K562 (cell line): ENCODE results near the gene ZNF577. TPM values are rescaled to one million over a fixed set of nuclear protein-coding genes. Genes with fewer than 3 reads are reported as not detected.

ENCODE experiments used
- BDP1 ChIP-seq: IDR thresholded peaks from 3 replicates; pipeline ENCODE4 v1.6.1; 2011; ENCODE audit not compliant: insufficient read length, insufficient read depth
- C11orf30 ChIP-seq: fragments of 450-650 bp; IDR thresholded peaks from 2 replicates; pipeline ENCODE4 v1.6.1; 2016; ENCODE audit warnings: low read depth, mild to moderate bottlenecking
- CCAR2 ChIP-seq: fragments of 200-400 bp; formaldehyde crosslinking; IDR thresholded peaks from 2 replicates; pipeline ENCODE4 v1.6.1; 2017; ENCODE audit warnings: mild to moderate bottlenecking, low read depth, low read length
- CEBPB ChIP-seq: fragments of 450-650 bp; IDR thresholded peaks from 2 replicates; pipeline ENCODE4 v1.6.1; 2016; ENCODE audit warnings: missing genetic modification characterization, missing compliant biosample characterization
- DIDO1 ChIP-seq: fragments of 450-650 bp; IDR thresholded peaks from 2 replicates; pipeline ENCODE4 v1.6.1; 2016; ENCODE audit warnings: low read depth, missing biosample characterization, missing genetic modification characterization
- ELF4 ChIP-seq: fragments of 450-650 bp; formaldehyde crosslinking; IDR thresholded peaks from 2 replicates; pipeline ENCODE4 v1.4.0; 2022; ENCODE audit warnings: missing genetic modification characterization
- HDAC3 ChIP-seq: fragments of 450-650 bp; IDR thresholded peaks from 2 replicates; pipeline ENCODE4 v1.6.1; 2018; ENCODE audit warnings: borderline replicate concordance, mild to moderate bottlenecking, moderate library complexity; ENCODE audit not compliant: partially characterized antibody
- HNRNPH1 ChIP-seq: fragments of 200-400 bp; formaldehyde crosslinking; optimal IDR thresholded peaks from 2 replicates; pipeline ENCODE3; 2017; ENCODE audit warnings: low read depth, mild to moderate bottlenecking, low read length, moderate library complexity
- MXI1 ChIP-seq: IDR thresholded peaks from 2 replicates; pipeline ENCODE4 v1.6.1; 2011; ENCODE audit warnings: low read depth, mild to moderate bottlenecking, improper control_type of control experiment, low read length
- NELFE ChIP-seq: IDR thresholded peaks from 2 replicates; pipeline ENCODE4 v1.6.1; 2011; ENCODE audit warnings: mild to moderate bottlenecking; ENCODE audit not compliant: insufficient read depth, insufficient read length
- NFIC ChIP-seq: fragments of 450-650 bp; IDR thresholded peaks from 2 replicates; pipeline ENCODE4 v1.6.1; 2017; ENCODE audit warnings: mild to moderate bottlenecking, inconsistent platforms
- STAT5B ChIP-seq: fragments of 250-450 bp; sonication (Bioruptor Pico); IDR thresholded peaks from 2 replicates; pipeline ENCODE4 v1.8.0; 2021; ENCODE audit warnings: mild to moderate bottlenecking, inconsistent platforms
- TARDBP ChIP-seq: fragments of 450-650 bp; IDR thresholded peaks from 2 replicates; pipeline ENCODE4 v1.6.1; 2016
- TBP ChIP-seq: optimal IDR thresholded peaks from 2 replicates; pipeline ENCODE3; 2011; ENCODE audit warnings: low read depth, low read length, improper control_type of control experiment
- ZKSCAN1 ChIP-seq: fragments of 150-350 bp; IDR thresholded peaks from 2 replicates; pipeline ENCODE4 v1.6.1; 2016; ENCODE audit warnings: low read depth, low read length
- ZNF140 ChIP-seq: fragments of 250-450 bp; sonication (Bioruptor Pico); IDR thresholded peaks from 2 replicates; pipeline ENCODE4 v1.8.0; 2021; ENCODE audit warnings: moderate library complexity, mild to moderate bottlenecking, inconsistent platforms
- ZNF324 ChIP-seq: fragments of 250-450 bp; sonication (Bioruptor Pico); IDR thresholded peaks from 2 replicates; pipeline ENCODE4 v1.4.0; 2020; ENCODE audit warnings: mild to moderate bottlenecking
- polyA plus RNA-seq, 8 experiments: library from polyadenylated mRNA; depleted of rRNA in 4 of 8; stranded (reverse) in 5 of 8; unstranded in 3 of 8; fragments of >200 nt; fragmentation: Nextera tagmentation in 2 of 8; fragmentation: Illumina TruSeq in 1 of 8; extraction: Ambion mirVana in 2 of 8; extraction: Trizol in 1 of 8; gene quantifications; 2 replicates each; pipeline versions ENCODE4 v1.2.1 to v1.2.3, GENCODE V29; 2011 to 2014; ENCODE audit warnings: inconsistent platforms in 1 of 8, missing spikeins in 1 of 8
- total RNA-seq, 7 experiments: library from RNA; depleted of rRNA in 6 of 7; stranded (reverse); fragments of >200 nt in 6 of 7; fragmentation: Illumina TruSeq in 2 of 7; extraction: Trizol in 2 of 7; gene quantifications; 2 replicates each; pipeline versions ENCODE4 v1.2.1 to v1.2.3, GENCODE V29; 2011 to 2021; ENCODE audit warnings: low replicate concordance in 1 of 7
- TF ChIP-seq, protein P1 (sequence below): fragments of 450-650 bp; formaldehyde crosslinking; conservative IDR thresholded peaks from 2 replicates; pipeline ENCODE4 v1.4.0; 2022; ENCODE audit warnings: mild to moderate bottlenecking, missing genetic modification characterization
- TF ChIP-seq, protein P2 (sequence below): fragments of 450-650 bp; IDR thresholded peaks from 2 replicates; pipeline ENCODE4 v1.6.1; 2016; ENCODE audit warnings: antibody characterized with exemption
- TF ChIP-seq, protein P3 (sequence below): sonication (generic); formaldehyde crosslinking; IDR thresholded peaks from 2 replicates; pipeline ENCODE4 v1.8.0; 2022; ENCODE audit warnings: mild to moderate bottlenecking, missing genetic modification reagents
- TF ChIP-seq, protein P4 (sequence below): sonication (generic); formaldehyde crosslinking; IDR thresholded peaks from 2 replicates; pipeline ENCODE4 v1.8.1; 2022; ENCODE audit warnings: missing genetic modification reagents

Gene ZNF577
- total and polyA plus RNA-seq, 9 of the 15 experiments (the other 6 are each of a cell fraction or from before 2014, with no cell fraction given): 1.3 to 12.7 (median 7.0) TPM

DNA sequence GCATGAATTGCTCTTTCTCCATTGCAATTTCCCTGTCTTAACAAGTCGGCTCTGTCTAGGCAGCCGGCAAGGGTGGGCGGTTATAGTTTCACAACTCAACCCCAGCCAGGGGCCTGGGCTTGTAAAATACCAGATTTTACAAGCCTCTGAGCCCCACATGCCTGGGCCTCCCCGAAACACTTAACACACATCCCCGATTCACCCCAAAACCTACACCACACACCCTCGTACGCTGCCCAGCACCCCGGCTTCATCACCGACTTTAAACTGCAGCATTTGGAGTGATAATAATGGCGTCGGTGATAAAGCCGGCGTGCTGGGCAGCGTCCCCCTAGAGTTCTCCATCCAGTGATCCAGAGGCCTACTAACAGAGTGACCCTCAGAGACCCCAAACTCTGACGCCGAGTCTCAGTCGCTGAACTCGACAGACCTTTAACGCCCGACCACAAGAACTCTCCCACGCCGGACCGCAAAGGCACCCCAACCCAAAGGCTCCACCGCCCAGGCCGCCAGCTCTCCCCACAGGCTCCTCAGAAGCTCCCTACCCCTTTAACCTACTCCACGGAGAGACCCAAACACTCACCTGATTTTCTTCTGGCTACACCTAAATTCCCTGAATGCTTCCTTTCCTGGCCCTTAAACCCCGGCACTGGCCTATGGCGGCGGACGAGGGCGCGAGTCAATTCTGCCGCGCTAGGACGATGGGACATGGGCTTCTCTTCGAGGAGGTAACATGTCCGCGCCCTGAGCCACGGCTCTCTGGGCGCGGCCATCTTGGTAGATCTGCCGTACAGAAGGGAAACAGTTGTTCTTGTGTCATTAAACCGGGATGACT is 16.8 kb upstream of the ZNF577 start, which contains the start of gene ZNF649 (continued):
- TF ChIP-seq, protein P1, sequence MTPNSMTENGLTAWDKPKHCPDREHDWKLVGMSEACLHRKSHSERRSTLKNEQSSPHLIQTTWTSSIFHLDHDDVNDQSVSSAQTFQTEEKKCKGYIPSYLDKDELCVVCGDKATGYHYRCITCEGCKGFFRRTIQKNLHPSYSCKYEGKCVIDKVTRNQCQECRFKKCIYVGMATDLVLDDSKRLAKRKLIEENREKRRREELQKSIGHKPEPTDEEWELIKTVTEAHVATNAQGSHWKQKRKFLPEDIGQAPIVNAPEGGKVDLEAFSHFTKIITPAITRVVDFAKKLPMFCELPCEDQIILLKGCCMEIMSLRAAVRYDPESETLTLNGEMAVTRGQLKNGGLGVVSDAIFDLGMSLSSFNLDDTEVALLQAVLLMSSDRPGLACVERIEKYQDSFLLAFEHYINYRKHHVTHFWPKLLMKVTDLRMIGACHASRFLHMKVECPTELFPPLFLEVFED (CRISPR knock-in tag): peak; percentile 75; the same call in 1 of the 2 replicates
- TF ChIP-seq DIDO1 (tag) (no peak), NFIC (0 out of 2 replicates have a peak, but pooled peaks have one; percentile 34), ZNF324 (CRISPR knock-in tag) (no peak), CCAR2 (no peak), TBP (peak; percentile 69), NELFE (no peak), ZNF140 (CRISPR knock-in tag) (no peak), ZKSCAN1 (peak; percentile 86; the same call in 1 of the 2 replicates), TARDBP (no peak), BDP1 (no peak), C11orf30 (no peak), HDAC3 (no peak), HNRNPH1 (no peak), CEBPB (tag) (peak; percentile 51), STAT5B (no peak), MXI1 (no peak), ELF4 (CRISPR knock-in tag) (0 out of 2 replicates have a peak, but pooled peaks have one; percentile 61)
- TF ChIP-seq, protein P2, sequence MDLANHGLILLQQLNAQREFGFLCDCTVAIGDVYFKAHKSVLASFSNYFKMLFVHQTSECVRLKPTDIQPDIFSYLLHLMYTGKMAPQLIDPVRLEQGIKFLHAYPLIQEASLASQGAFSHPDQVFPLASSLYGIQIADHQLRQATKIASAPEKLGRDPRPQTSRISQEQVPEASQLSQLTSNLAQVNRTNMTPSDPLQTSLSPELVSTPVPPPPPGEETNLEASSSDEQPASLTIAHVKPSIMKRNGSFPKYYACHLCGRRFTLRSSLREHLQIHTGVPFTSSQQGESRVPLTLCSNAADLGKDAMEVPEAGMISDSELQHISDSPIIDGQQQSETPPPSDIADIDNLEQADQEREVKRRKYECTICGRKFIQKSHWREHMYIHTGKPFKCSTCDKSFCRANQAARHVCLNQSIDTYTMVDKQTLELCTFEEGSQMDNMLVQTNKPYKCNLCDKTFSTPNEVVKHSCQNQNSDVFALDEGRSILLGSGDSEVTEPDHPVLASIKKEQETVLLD: no peak; the same call in 1 of the 2 replicates
- TF ChIP-seq, protein P3, sequence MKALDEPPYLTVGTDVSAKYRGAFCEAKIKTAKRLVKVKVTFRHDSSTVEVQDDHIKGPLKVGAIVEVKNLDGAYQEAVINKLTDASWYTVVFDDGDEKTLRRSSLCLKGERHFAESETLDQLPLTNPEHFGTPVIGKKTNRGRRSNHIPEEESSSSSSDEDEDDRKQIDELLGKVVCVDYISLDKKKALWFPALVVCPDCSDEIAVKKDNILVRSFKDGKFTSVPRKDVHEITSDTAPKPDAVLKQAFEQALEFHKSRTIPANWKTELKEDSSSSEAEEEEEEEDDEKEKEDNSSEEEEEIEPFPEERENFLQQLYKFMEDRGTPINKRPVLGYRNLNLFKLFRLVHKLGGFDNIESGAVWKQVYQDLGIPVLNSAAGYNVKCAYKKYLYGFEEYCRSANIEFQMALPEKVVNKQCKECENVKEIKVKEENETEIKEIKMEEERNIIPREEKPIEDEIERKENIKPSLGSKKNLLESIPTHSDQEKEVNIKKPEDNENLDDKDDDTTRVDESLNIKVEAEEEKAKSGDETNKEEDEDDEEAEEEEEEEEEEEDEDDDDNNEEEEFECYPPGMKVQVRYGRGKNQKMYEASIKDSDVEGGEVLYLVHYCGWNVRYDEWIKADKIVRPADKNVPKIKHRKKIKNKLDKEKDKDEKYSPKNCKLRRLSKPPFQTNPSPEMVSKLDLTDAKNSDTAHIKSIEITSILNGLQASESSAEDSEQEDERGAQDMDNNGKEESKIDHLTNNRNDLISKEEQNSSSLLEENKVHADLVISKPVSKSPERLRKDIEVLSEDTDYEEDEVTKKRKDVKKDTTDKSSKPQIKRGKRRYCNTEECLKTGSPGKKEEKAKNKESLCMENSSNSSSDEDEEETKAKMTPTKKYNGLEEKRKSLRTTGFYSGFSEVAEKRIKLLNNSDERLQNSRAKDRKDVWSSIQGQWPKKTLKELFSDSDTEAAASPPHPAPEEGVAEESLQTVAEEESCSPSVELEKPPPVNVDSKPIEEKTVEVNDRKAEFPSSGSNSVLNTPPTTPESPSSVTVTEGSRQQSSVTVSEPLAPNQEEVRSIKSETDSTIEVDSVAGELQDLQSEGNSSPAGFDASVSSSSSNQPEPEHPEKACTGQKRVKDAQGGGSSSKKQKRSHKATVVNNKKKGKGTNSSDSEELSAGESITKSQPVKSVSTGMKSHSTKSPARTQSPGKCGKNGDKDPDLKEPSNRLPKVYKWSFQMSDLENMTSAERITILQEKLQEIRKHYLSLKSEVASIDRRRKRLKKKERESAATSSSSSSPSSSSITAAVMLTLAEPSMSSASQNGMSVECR: peak; percentile 50; the same call in 1 of the 2 replicates
- TF ChIP-seq, protein P4, sequence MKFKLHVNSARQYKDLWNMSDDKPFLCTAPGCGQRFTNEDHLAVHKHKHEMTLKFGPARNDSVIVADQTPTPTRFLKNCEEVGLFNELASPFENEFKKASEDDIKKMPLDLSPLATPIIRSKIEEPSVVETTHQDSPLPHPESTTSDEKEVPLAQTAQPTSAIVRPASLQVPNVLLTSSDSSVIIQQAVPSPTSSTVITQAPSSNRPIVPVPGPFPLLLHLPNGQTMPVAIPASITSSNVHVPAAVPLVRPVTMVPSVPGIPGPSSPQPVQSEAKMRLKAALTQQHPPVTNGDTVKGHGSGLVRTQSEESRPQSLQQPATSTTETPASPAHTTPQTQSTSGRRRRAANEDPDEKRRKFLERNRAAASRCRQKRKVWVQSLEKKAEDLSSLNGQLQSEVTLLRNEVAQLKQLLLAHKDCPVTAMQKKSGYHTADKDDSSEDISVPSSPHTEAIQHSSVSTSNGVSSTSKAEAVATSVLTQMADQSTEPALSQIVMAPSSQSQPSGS (CRISPR knock-in tag): no peak
